Measurements from ENCODE around the gene PSMB11.

Gene PSMB11

DNA sequence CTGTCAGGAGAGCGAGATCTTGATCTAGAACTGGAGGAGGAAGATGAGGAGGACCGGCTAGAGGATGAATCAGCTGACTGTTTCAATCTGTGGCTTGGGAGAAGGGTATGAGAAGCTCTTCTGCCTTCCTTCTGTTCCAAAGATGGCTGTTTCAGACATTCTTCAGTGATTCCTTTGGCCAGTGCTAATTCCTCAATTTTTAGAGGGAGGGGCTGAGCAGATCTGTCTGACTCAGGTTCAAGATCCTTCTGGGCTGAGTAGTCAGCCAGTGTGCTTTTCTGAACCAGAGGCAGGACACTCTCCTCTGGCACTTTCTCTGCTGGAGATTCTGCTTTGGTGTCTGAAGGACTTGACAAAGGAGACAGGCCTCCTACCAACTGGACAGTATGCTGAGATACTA lies 37.7 kb downstream of the PSMB11 start:
- DNase-seq (ENCODE audit: low spot score): no peak
- ATAC-seq (ENCODE audit: low read depth): no peak
- TF ChIP-seq, protein P1, sequence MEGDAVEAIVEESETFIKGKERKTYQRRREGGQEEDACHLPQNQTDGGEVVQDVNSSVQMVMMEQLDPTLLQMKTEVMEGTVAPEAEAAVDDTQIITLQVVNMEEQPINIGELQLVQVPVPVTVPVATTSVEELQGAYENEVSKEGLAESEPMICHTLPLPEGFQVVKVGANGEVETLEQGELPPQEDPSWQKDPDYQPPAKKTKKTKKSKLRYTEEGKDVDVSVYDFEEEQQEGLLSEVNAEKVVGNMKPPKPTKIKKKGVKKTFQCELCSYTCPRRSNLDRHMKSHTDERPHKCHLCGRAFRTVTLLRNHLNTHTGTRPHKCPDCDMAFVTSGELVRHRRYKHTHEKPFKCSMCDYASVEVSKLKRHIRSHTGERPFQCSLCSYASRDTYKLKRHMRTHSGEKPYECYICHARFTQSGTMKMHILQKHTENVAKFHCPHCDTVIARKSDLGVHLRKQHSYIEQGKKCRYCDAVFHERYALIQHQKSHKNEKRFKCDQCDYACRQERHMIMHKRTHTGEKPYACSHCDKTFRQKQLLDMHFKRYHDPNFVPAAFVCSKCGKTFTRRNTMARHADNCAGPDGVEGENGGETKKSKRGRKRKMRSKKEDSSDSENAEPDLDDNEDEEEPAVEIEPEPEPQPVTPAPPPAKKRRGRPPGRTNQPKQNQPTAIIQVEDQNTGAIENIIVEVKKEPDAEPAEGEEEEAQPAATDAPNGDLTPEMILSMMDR (IDR thresholded peaks at IDR 0.05; ENCODE audit: poor library complexity, severe bottlenecking): no peak
- Histone ChIP-seq H3K36me3 (ENCODE audit: low read depth) (peaks cover 100% of the 10 kb centered on the region), H3K9me3 (ENCODE audit: severe bottlenecking) (no peaks in the 10 kb centered on the region), H3K4me3 (ENCODE audit: severe bottlenecking) (no peak overlapping the region), H3K4me1 (ENCODE audit: insufficient read depth, poor library complexity, severe bottlenecking) (peaks cover 30% of the 10 kb centered on the region), H3K27me3 (ENCODE audit: insufficient read depth, poor library complexity, severe bottlenecking) (no peaks in the 10 kb centered on the region), H3K27ac (ENCODE audit: poor library complexity, severe bottlenecking) (peak overlapping the region; percentile 81)

DNA sequence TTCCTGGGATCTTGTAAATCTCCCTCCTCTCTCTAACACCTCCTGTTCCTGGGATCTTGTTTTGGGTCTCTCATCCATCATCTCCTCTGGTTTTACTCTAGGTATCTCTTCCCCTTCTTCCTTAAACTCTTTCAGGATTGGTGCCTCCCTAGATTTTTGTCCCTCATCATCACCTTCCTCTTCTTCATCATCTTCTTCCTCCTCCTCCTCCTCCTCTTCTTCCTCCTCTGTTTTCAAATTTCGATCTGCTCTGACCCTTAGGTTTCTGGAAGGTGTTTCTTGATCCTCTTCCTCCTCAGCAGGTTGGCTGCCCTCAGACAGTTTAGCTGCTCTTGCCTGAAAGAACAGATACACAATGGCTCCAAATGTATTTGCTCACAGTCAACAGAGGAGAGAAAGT lies 38.5 kb downstream of the PSMB11 start:
- Histone ChIP-seq H3K36me3 (ENCODE audit: low read depth) (peaks cover 100% of the 10 kb centered on the region), H3K4me3 (ENCODE audit: severe bottlenecking) (no peak overlapping the region), H3K4me1 (ENCODE audit: insufficient read depth, poor library complexity, severe bottlenecking) (peaks cover 30% of the 10 kb centered on the region), H3K27ac (ENCODE audit: poor library complexity, severe bottlenecking) (peak overlapping the region; percentile 81), H3K27me3 (ENCODE audit: insufficient read depth, poor library complexity, severe bottlenecking) (no peaks in the 10 kb centered on the region), H3K9me3 (ENCODE audit: severe bottlenecking) (no peaks in the 10 kb centered on the region)
- ATAC-seq (ENCODE audit: low read depth): no peak
- no peak for DNase-seq (ENCODE audit: low spot score)
- TF ChIP-seq, protein P1 (IDR thresholded peaks at IDR 0.05; ENCODE audit: poor library complexity, severe bottlenecking): no peak

DNA sequence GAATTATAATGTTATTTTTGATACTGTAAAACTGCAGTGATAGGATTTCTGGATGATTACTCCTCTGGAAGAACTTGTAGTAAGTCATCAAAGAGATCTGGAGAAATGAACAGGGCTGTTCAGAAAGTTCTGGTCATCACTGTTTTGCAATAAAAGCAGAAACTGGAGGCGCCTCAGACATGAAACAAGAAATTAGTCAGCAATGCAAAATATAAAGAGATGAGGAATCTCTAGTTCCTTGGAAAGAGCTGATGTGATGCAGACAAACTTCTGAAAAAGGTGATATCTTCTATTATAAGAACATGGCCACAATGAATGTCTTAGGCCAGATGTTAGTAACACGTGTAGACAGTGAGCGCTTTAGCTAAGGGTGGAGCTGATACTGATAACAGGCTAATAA lies 43.4 kb downstream of the PSMB11 start:
- TF ChIP-seq, protein P1 (IDR thresholded peaks at IDR 0.05; ENCODE audit: poor library complexity, severe bottlenecking): no peak
- no peaks in the 10 kb centered on the region for H3K27me3 ChIP-seq (ENCODE audit: insufficient read depth, poor library complexity, severe bottlenecking)
- H3K4me1 ChIP-seq (ENCODE audit: insufficient read depth, poor library complexity, severe bottlenecking): no peaks in the 10 kb centered on the region
- H3K36me3 ChIP-seq (ENCODE audit: low read depth): peaks cover 100% of the 10 kb centered on the region
- ATAC-seq (ENCODE audit: low read depth) (no peak), DNase-seq (ENCODE audit: low spot score) (no peak)
- H3K4me3 ChIP-seq (ENCODE audit: severe bottlenecking): no peak overlapping the region
- H3K9me3 ChIP-seq (ENCODE audit: severe bottlenecking): no peaks in the 10 kb centered on the region
- H3K27ac ChIP-seq (ENCODE audit: poor library complexity, severe bottlenecking): no peak overlapping the region

DNA sequence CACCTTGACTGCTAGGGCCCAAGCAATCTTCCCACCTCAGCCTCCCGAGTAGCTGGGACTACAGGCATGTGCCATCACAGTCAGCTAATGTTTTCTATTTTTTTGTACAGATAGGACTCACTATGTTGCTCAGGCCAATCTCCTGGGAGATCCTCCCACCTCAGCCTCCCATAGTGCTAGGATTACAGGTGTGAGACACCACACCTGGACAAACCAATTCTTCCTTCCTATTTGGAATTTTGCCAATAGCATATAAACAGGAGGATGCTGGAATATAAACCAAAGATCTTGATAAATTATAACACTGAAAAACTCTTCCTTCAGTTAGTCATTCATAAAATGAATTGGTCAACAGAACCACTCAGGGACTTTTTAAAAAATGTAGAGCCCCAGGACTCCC lies 44.6 kb downstream of the PSMB11 start:
- Histone ChIP-seq H3K9me3 (ENCODE audit: severe bottlenecking) (no peaks in the 10 kb centered on the region), H3K27me3 (ENCODE audit: insufficient read depth, poor library complexity, severe bottlenecking) (no peaks in the 10 kb centered on the region), H3K36me3 (ENCODE audit: low read depth) (peaks cover 100% of the 10 kb centered on the region), H3K4me3 (ENCODE audit: severe bottlenecking) (no peak overlapping the region), H3K27ac (ENCODE audit: poor library complexity, severe bottlenecking) (no peak overlapping the region), H3K4me1 (ENCODE audit: insufficient read depth, poor library complexity, severe bottlenecking) (no peaks in the 10 kb centered on the region)
- no peak for DNase-seq (ENCODE audit: low spot score)
- TF ChIP-seq, protein P1 (IDR thresholded peaks at IDR 0.05; ENCODE audit: poor library complexity, severe bottlenecking): no peak
- no peak for ATAC-seq (ENCODE audit: low read depth)

DNA sequence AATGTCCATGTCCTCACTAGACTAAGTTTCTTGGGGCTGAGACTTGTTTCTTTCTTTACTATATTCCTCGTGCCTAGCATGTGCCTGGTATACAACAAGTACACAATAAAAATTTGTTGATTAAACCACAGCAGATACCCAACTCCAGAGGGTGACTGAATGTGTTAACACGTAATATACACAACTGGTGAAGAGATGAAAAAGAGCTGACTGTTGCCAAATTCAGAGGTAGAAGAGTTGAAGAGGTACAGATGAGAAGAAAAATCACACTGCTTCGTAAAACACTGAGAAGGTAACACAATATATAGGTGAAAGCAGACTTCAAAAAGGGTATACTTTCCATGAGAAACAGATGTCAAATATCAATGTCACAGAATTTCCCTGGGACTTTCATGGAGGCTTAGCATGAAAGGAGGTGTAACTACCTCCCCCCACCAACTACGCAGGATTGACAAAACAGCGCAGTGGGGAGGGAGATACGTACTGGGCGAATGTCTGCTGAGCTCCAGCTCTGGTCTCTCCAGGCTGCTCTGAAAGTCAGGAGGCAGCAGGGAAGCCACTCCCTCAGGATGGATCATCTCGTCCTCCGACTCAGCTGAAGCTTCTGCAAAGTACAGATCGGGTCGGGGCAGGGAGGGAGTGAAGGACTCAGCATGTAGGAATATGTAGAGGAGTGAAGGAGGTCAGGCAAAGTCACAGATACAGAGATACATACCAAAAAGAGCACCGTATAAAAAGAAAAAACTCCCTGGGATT lies 47.7 kb downstream of the PSMB11 start:
- ATAC-seq (ENCODE audit: low read depth) (no peak), DNase-seq (ENCODE audit: low spot score) (no peak)
- Histone ChIP-seq H3K4me1 (ENCODE audit: insufficient read depth, poor library complexity, severe bottlenecking) (peaks cover 5% of the 10 kb centered on the region), H3K27me3 (ENCODE audit: insufficient read depth, poor library complexity, severe bottlenecking) (no peaks in the 10 kb centered on the region), H3K9me3 (ENCODE audit: severe bottlenecking) (no peaks in the 10 kb centered on the region), H3K4me3 (ENCODE audit: severe bottlenecking) (no peak overlapping the region), H3K27ac (ENCODE audit: poor library complexity, severe bottlenecking) (no peak overlapping the region), H3K36me3 (ENCODE audit: low read depth) (peaks cover 89% of the 10 kb centered on the region)
- TF ChIP-seq, protein P1 (IDR thresholded peaks at IDR 0.05; ENCODE audit: poor library complexity, severe bottlenecking): no peak

All from RWPE2 (cell line).